Transverse colon (tissue), 4 donors: ENCODE measurements around the gene SHROOM1.

Experiments used
- CTCF ChIP-seq, 5 experiments: fragments of 200-600 bp in 3 of 5; fragments of 450-650 bp in 2 of 5; sonication (generic) in 3 of 5; IDR thresholded peaks; 1 replicate in 2 of 5; 2 replicates in 3 of 5; pipeline ENCODE4 v1.5.1; 2016 to 2017; ENCODE audit warnings: antibody characterized with exemption in 5 of 5, inconsistent platforms in 3 of 5, mild to moderate bottlenecking in 2 of 5, moderate library complexity in 1 of 5
- EP300 ChIP-seq: sonication (generic); formaldehyde crosslinking; IDR thresholded peaks from one replicate; pipeline ENCODE4 v1.6.1; 2017; ENCODE audit warnings: antibody characterized with exemption, low read depth
- POLR2A ChIP-seq: fragments of 450-650 bp; IDR thresholded peaks from one replicate; pipeline ENCODE4 v1.6.1; 2016; ENCODE audit warnings: antibody characterized with exemption, mild to moderate bottlenecking, moderate library complexity
- POLR2AphosphoS5 ChIP-seq, 3 donors: sonication (generic); formaldehyde crosslinking; IDR thresholded peaks; one replicate each; pipeline ENCODE4 v1.6.1; 2016; ENCODE audit warnings: antibody characterized with exemption in 3 of 3

GRCh38 chr5:132854301-132854700 lies 23.9 kb upstream of the SHROOM1 start:
- no peak for TF ChIP-seq CTCF (IDR thresholded peaks at IDR 0.05)
- TF ChIP-seq POLR2A: no peak
- TF ChIP-seq EP300: no peak
- TF ChIP-seq POLR2AphosphoS5 (IDR thresholded peaks at IDR 0.05): no peak
